ENCODE data around the gene ATL2.

- no peak for TF ChIP-seq POLR2A (IDR thresholded peaks at IDR 0.05)
- no peak for TF ChIP-seq CTCF (IDR thresholded peaks at IDR 0.05)
Observed at GRCh38 chr2:38301969-38302702, 74.9 kb downstream of the ATL2 start.
